UCSD-AML1 (cell line): ENCODE measurements around the gene SIGLEC15.
A peak's percentile ranks its signal among the peaks of the same experiment; 100 is the strongest.
"Not testable (repeated sequence)": the region's sequence is repeated elsewhere in the genome, so short reads cannot be mapped to it uniquely, and the experiment has no call there.

Experiments
- DNase-seq: peaks from one replicate; lab custom pipeline; 2025; ENCODE audit not compliant: unreplicated experiment; lab: John Stamatoyannopoulos, UW

SIGLEC15 gene

DNA sequence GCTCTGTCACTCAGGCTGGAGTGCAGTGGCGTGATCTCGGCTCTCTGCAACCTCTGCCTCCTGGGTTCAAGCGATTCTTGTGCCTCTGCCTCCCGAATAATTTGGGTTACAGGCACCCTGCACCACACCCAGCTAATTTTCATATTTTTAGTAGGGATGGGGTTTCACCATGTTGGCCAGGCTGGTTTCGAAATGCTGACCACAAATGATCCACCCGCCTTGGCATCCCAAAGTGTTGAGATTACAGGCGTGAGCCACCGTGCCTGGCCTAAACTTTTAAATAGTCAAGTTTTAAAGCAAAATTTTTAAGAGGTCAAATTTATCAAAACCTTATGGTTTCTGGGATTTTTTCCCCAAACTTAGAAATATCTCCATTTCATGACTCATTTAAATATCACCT, 6.7 kb upstream of the SIGLEC15 start:
- not testable (repeated sequence) for DNase-seq

DNA sequence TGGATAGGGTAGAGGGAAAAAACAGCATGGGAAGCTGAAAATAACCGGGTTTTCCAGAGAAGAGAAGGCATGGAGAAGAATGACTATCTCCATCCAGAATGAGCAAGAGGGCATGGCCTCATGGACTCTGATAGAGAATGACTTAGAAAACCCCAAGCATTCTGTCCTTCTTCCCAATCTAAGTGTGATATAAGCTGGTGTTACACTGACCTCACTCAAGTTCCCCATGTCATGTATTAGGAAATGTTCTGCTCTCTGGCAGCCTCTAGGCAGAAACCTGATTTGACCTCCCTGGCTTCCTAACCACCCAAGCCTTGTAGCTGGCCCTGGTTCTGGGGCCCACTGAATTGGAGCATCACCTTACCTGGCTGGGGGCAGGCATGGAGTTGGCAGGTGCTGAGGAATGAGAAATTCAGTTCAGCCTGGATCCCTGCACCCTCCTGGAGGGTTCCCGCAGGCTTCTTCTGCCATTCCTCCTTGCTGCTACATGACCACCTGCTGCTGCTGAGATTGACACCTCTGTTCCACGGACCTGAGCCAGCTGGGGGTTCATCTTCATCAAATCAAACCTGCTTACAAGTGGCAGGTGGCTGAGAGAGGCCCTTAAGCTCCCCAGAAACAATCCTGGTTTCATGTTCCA, 5.2 kb upstream of the SIGLEC15 start:
- no peak for DNase-seq

- DNase-seq, result no peak
Observed at GRCh38 chr18:45821026-45821425, 4.4 kb upstream of the SIGLEC15 start.

GRCh38 chr18:45821711-45822110, 3.8 kb upstream of the SIGLEC15 start:
- DNase-seq, result no peak

GRCh38 chr18:45826084-45826483, 609 bp downstream of the SIGLEC15 start:
- no peak for DNase-seq

DNA sequence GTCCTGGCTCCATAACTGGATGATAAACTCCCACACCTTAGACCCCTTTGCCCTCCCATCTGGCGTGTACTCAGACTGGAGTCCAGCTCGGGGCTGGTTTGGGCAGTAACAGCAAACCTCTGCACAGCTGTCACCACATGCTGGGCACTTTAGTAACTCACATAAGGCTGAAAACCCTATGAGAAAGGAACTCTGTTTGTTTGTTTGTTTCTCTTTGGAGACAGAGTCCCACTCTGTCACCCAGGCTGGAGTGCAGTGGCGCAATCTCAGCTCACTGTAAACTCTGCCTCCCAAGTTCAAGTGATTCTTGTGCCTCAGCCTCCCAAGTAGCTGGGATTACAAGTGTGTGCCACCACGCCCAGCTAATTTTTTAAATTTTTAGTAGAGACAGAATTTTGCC, 1.2 kb downstream of the SIGLEC15 start:
- not testable (repeated sequence) for DNase-seq

GRCh38 chr18:45828917-45829811, 3.7 kb downstream of the SIGLEC15 start:
- DNase-seq, result peak; percentile 56

- DNase-seq, result no peak
Observed at GRCh38 chr18:45829855-45830254, 4.4 kb downstream of the SIGLEC15 start.

DNA sequence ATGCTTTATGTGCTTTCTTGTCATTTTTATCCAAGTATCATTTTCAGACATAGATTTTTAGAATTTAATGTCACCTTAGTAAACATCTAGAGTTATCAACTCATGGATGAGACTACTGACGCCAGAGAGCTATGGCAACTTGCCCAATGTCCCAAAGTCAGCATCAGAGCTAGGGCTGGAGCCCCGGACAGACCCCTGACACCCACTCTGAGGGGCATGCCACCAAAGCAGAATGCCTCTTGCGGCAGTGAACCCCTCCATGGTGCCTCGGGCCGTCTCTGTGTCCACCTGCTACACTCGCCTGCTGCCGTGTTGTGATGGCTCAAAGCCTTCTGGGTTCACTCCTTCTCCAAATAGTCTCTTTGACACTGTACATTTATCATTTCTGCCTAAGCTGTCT, 5.4 kb downstream of the SIGLEC15 start:
- DNase-seq, result no peak

DNA sequence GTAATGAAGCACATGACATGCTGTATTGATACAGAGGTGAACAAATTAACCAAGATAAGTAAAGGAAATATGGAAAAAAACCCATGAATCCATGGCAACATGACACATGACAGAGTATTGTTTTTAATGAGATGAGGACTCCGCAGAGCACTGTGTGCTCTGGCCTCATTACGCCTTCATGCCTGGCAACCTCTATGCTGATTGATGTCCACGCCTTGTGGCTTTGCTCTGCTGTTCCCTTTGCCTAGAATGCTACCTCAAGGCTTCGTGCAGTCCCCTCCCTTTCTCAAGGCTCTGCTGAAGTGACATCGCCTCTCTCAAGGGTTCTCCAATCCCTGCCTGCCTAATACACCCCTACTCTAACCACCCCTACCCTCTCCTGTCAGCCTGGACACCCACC, 8.4 kb downstream of the SIGLEC15 start:
- no peak for DNase-seq

DNA sequence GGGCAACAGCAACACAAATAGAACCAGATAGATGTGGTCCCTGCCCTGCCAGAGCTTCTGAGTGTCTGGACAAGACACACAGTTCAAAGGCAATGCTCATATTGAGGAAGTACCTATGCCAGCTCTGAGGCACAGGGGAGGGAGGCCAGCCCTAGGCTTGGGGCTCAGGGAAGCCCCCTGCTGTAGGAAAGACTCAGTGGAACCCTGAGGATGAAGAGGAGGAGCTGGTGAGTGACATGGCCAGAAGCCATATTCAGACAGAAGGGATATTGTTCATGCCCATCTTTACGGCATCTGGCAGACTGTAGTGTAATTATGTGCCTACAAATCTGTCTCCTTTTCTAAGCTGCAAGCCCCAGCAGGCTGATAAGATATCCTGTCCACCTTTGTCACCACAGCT, 8.8 kb downstream of the SIGLEC15 start:
- DNase-seq, result no peak

DNA sequence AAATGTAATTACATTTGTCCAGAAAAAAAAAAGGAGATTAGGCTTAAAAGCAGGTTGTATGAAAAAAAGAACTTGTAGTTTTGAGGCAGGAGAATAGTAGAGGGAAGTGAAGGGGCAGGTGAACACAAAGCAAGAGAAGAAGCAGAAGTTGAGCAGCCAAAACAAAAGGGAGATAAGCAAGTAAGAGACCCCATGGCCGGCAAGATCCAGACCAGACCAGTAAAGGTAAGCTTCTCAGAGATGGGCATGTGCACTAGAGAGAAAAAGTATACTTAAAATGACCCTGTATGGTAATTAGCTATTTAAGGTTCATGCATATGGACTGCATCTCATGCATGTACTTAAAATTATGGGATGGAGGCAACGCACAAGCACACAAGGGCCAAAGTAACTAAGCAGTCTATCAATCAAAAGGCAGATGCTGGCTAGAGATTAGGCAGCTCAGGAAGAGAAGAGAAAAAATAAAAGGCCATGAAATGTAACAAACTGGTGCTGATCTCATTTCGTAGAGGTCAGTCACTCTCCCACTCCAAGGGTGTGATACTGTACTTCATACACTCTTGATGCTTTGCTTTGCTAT, 9.7 kb downstream of the SIGLEC15 start:
- DNase-seq, result no peak

DNA sequence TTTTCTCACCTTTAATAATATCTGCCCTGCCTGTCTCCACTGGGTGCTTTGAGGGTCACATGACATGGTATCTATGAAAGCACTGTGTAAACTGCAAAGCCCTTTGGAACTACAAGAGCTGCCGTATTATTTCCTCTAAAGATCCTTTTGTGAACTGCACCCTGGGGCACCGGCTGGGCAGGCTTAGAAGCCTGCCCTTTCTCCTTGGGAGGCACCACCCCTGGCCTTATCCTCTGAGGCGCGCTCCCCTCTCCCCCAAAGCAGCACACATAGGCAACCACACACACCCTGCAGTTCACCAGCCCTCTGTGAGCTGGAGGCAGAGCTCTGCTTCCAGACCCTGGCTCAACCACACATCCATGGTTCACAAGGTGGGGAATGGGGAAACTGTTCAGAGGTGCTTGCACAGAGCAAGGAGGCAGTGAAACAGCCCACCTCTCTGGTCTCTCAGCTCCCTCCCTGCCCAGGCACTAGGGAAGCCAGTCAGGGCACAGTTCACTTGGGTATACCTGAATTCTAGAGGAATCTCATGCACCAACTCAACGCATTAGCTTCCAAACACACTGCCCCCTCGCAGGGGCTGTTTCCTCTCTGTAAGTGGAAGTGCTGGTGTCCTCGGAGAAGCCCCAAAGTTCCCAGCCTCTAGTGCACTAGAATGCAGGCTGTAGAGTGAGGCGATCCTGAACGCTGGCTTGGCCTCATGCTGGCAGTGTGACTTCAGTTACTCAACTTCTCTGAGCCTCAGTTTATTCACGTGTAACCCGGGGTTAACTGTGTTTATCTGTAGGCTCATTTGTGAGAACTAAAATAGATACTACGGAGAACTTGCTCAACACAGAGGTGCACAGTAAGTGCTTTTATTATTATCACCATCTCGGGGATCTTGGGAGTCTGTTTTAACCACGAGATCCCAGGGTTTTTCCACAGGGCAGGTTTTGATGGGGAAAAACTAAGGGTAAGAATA, 11.0 kb downstream of the SIGLEC15 start:
- DNase-seq, result no peak

DNA sequence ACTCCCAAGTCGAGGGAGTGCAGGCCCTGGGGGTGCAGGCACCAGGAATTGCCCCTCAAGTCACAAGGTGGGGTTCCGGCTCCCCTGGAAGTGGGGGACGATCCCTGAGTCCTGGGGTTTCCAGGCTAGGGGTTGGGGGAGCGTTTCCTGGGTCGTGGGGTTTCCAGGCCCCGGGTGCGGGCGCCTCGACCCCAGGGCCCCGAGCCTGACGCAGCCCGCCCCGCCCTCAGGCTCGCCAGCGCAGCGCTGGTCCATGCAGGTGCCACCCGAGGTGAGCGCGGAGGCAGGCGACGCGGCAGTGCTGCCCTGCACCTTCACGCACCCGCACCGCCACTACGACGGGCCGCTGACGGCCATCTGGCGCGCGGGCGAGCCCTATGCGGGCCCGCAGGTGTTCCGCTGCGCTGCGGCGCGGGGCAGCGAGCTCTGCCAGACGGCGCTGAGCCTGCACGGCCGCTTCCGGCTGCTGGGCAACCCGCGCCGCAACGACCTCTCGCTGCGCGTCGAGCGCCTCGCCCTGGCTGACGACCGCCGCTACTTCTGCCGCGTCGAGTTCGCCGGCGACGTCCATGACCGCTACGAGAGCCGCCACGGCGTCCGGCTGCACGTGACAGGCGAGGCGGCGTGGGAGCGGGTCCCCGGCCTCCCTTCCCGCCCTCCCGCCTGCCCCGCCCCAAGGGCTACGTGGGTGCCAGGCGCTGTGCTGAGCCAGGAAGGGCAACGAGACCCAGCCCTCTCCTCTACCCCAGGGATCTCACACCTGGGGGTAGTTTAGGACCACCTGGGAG, 12.0 kb downstream of the SIGLEC15 start:
- DNase-seq, result no peak

- no peak for DNase-seq
Observed at GRCh38 chr18:45838302-45839070, 13.0 kb downstream of the SIGLEC15 start.

- DNase-seq, result peak; percentile 57
Observed at GRCh38 chr18:45839414-45840395, 14.2 kb downstream of the SIGLEC15 start.

GRCh38 chr18:45841060-45841764, 15.7 kb downstream of the SIGLEC15 start:
- DNase-seq, result no peak
